Central memory CD8-positive, alpha-beta T cell (primary cell): ENCODE data around the gene BRIX1.
"Not testable (repeated sequence)": the region's sequence is repeated elsewhere in the genome, so short reads cannot be mapped to it uniquely, and the experiment has no call there.

Source experiments
- ATAC-seq: fragments of 150-1000 bp; cut with Tn5 transposase; replicated peaks from 2 replicates; pipeline ENCODE4 v1.10.0; 2022; ENCODE audit warnings: mild to moderate bottlenecking, moderate FRiP score, moderate number of reproducible peaks; ENCODE audit not compliant: poor library complexity, severe bottlenecking; ENCODE audit errors: extremely low read depth
- DNase-seq, 2 donors: peaks; one replicate each; pipeline ENCODE4 v3.0.0; 2021; ENCODE audit warnings: low spot score in 2 of 2
- H3K27ac Mint-ChIP-seq: one replicate; pipeline ENCODE4 v1.8.0; 2022; ENCODE audit warnings: low read depth, mild to moderate bottlenecking, moderate library complexity, mixed read lengths
- H3K27me3 Mint-ChIP-seq: one replicate; pipeline ENCODE4 v1.8.0; 2022; ENCODE audit warnings: mixed read lengths
- H3K36me3 Mint-ChIP-seq: one replicate; pipeline ENCODE4 v1.8.0; 2022; ENCODE audit warnings: mild to moderate bottlenecking, moderate library complexity, mixed read lengths; ENCODE audit not compliant: insufficient read depth
- H3K4me1 Mint-ChIP-seq: one replicate; pipeline ENCODE4 v1.8.0; 2022; ENCODE audit warnings: mixed read lengths
- H3K4me3 Mint-ChIP-seq: one replicate; pipeline ENCODE4 v1.8.0; 2022; ENCODE audit warnings: mild to moderate bottlenecking, moderate library complexity, mixed read lengths
- H3K9me3 Mint-ChIP-seq: one replicate; pipeline ENCODE4 v1.8.0; 2022; ENCODE audit warnings: mixed read lengths

The BRIX1 gene

GRCh38 chr5:34919077-34919476 lies 3.6 kb downstream of the BRIX1 start:
- peaks cover 38% of the 10 kb centered on the region for H3K36me3 Mint-ChIP-seq
- H3K27ac Mint-ChIP-seq: peak overlapping the region; percentile 76
- H3K9me3 Mint-ChIP-seq: no peaks in the 10 kb centered on the region
- H3K4me1 Mint-ChIP-seq: peaks cover 33% of the 10 kb centered on the region
- no peak for ATAC-seq
- no peaks in the 10 kb centered on the region for H3K27me3 Mint-ChIP-seq
- no peak for DNase-seq
- H3K4me3 Mint-ChIP-seq: no peak overlapping the region

GRCh38 chr5:34923256-34923655 lies 7.7 kb downstream of the BRIX1 start:
- ATAC-seq, H3K27me3 Mint-ChIP-seq, H3K4me3 Mint-ChIP-seq, H3K9me3 Mint-ChIP-seq, H3K4me1 Mint-ChIP-seq, H3K27ac Mint-ChIP-seq, DNase-seq: not testable (repeated sequence)
- H3K36me3 Mint-ChIP-seq: peaks cover 56% of the 10 kb centered on the region

- DNase-seq: no peak
- H3K27ac Mint-ChIP-seq: no peak overlapping the region
- no peaks in the 10 kb centered on the region for H3K27me3 Mint-ChIP-seq
- peaks cover 52% of the 10 kb centered on the region for H3K36me3 Mint-ChIP-seq
- H3K4me1 Mint-ChIP-seq: peaks cover 6% of the 10 kb centered on the region
- ATAC-seq: no peak
- no peak overlapping the region for H3K4me3 Mint-ChIP-seq
- no peaks in the 10 kb centered on the region for H3K9me3 Mint-ChIP-seq
These were observed 8.4 kb downstream of the BRIX1 start for GRCh38 chr5:34923694-34924461.

- Mint-ChIP-seq H3K36me3 (peaks cover 52% of the 10 kb centered on the region), H3K9me3 (no peaks in the 10 kb centered on the region), H3K4me1 (peaks cover 12% of the 10 kb centered on the region), H3K27me3 (no peaks in the 10 kb centered on the region), H3K4me3 (no peak overlapping the region), H3K27ac (no peak overlapping the region)
- no peak for ATAC-seq
- no peak for DNase-seq
These were observed 8.9 kb downstream of the BRIX1 start for GRCh38 chr5:34924462-34924765.

- Mint-ChIP-seq H3K4me1 (peaks cover 27% of the 10 kb centered on the region), H3K36me3 (peaks cover 44% of the 10 kb centered on the region), H3K27ac (no peak overlapping the region), H3K27me3 (no peaks in the 10 kb centered on the region), H3K4me3 (no peak overlapping the region), H3K9me3 (no peaks in the 10 kb centered on the region)
- DNase-seq (no peak), ATAC-seq (no peak)
These were observed 10.9 kb downstream of the BRIX1 start for GRCh38 chr5:34926318-34926888.

- H3K27ac Mint-ChIP-seq: no peak overlapping the region
- peaks cover 38% of the 10 kb centered on the region for H3K36me3 Mint-ChIP-seq
- H3K9me3 Mint-ChIP-seq: no peaks in the 10 kb centered on the region
- peaks cover 31% of the 10 kb centered on the region for H3K4me1 Mint-ChIP-seq
- ATAC-seq: no peak
- no peak for DNase-seq
- no peak overlapping the region for H3K4me3 Mint-ChIP-seq
- H3K27me3 Mint-ChIP-seq: no peaks in the 10 kb centered on the region
These were observed 12.3 kb downstream of the BRIX1 start for GRCh38 chr5:34927785-34928184.

- H3K4me1 Mint-ChIP-seq: peaks cover 32% of the 10 kb centered on the region
- H3K27ac Mint-ChIP-seq: no peak overlapping the region
- ATAC-seq (no peak), DNase-seq (no peak)
- H3K9me3 Mint-ChIP-seq: no peaks in the 10 kb centered on the region
- H3K36me3 Mint-ChIP-seq: peaks cover 35% of the 10 kb centered on the region
- no peaks in the 10 kb centered on the region for H3K27me3 Mint-ChIP-seq
- no peak overlapping the region for H3K4me3 Mint-ChIP-seq
These were observed 12.8 kb downstream of the BRIX1 start for GRCh38 chr5:34928267-34928666.

GRCh38 chr5:34929134-34929719 lies 13.7 kb downstream of the BRIX1 start, which contains the start of gene DNAJC21:
DNAJC21 (plus strand) TSS chr5:34929559; CDS start chr5:34929820, 261 bp downstream.
- Mint-ChIP-seq H3K36me3 (peaks cover 26% of the 10 kb centered on the region), H3K27me3 (no peaks in the 10 kb centered on the region), H3K4me1 (peaks cover 33% of the 10 kb centered on the region), H3K4me3 (peak within 1 kb of the TSS; percentile 99), H3K27ac (peak within 1 kb of the TSS; percentile 96), H3K9me3 (no peaks in the 10 kb centered on the region)
- ATAC-seq: peak; percentile 89
- DNase-seq: peak; percentile 94 to 96

- DNase-seq: peak; percentile 64 to 68
- no peaks in the 10 kb centered on the region for H3K9me3 Mint-ChIP-seq
- peak overlapping the region; percentile 99 for H3K4me3 Mint-ChIP-seq
- peaks cover 33% of the 10 kb centered on the region for H3K4me1 Mint-ChIP-seq
- peak overlapping the region; percentile 96 for H3K27ac Mint-ChIP-seq
- H3K27me3 Mint-ChIP-seq: no peaks in the 10 kb centered on the region
- peak; percentile 77 for ATAC-seq
- peaks cover 22% of the 10 kb centered on the region for H3K36me3 Mint-ChIP-seq
These were observed 14.4 kb downstream of the BRIX1 start for GRCh38 chr5:34929720-34930461.

GRCh38 chr5:34930462-34930844 lies 14.9 kb downstream of the BRIX1 start:
- no peaks in the 10 kb centered on the region for H3K9me3 Mint-ChIP-seq
- peak overlapping the region; percentile 96 for H3K27ac Mint-ChIP-seq
- H3K4me1 Mint-ChIP-seq: peaks cover 33% of the 10 kb centered on the region
- DNase-seq (no peak), ATAC-seq (no peak)
- H3K27me3 Mint-ChIP-seq: no peaks in the 10 kb centered on the region
- H3K36me3 Mint-ChIP-seq: peaks cover 21% of the 10 kb centered on the region
- H3K4me3 Mint-ChIP-seq: peak overlapping the region; percentile 99

GRCh38 chr5:34930870-34931269 lies 15.4 kb downstream of the BRIX1 start:
- Mint-ChIP-seq H3K36me3 (peaks cover 17% of the 10 kb centered on the region), H3K27ac (peak overlapping the region; percentile 96), H3K4me3 (peak overlapping the region; percentile 99), H3K4me1 (peaks cover 33% of the 10 kb centered on the region), H3K27me3 (no peaks in the 10 kb centered on the region), H3K9me3 (no peaks in the 10 kb centered on the region)
- ATAC-seq: no peak
- DNase-seq: no peak

GRCh38 chr5:34932947-34933346 lies 17.4 kb downstream of the BRIX1 start:
- DNase-seq: no peak
- H3K4me1 Mint-ChIP-seq: peaks cover 33% of the 10 kb centered on the region
- H3K36me3 Mint-ChIP-seq: peaks cover 28% of the 10 kb centered on the region
- no peak for ATAC-seq
- no peak overlapping the region for H3K4me3 Mint-ChIP-seq
- no peaks in the 10 kb centered on the region for H3K27me3 Mint-ChIP-seq
- no peaks in the 10 kb centered on the region for H3K9me3 Mint-ChIP-seq
- H3K27ac Mint-ChIP-seq: no peak overlapping the region
